Muscle of leg (tissue), 9 donors: ENCODE data around the gene USP12. TPM values are rescaled to one million over a fixed set of nuclear protein-coding genes. Genes with fewer than 3 reads are reported as not detected.

Experiments
- polyA plus RNA-seq, 8 donors: library from polyadenylated mRNA; unstranded; fragments of 120-200 nt; gene quantifications; one replicate each; pipeline versions ENCODE4 v1.2.1 to v1.2.3, GENCODE V29; 2013; ENCODE audit warnings: inconsistent platforms in 1 of 8, low replicate concordance in 1 of 8; ENCODE audit not compliant: insufficient read length in 8 of 8, insufficient read depth in 1 of 8
- total RNA-seq: library from RNA; stranded (reverse); fragments of 120-200 nt; gene quantifications from one replicate; pipeline ENCODE4 v1.2.4, GENCODE V29; 2013

USP12 gene
- total and polyA plus RNA-seq, 9 donors, result 17.6 to 24.4 (median 20.9) TPM

Other genes with a start within 250 kb of the USP12 start
- 4,206 TPM for gene RPL21, start 79.7 kb upstream of the USP12 start, total RNA-seq
- gene RPL21, start 79.7 kb upstream of the USP12 start, polyA plus RNA-seq, result 1,000 to 10,000 TPM; 1,140 to 1,512 (median 1,226) TPM
- 3.6 TPM for gene RASL11A, start 99.0 kb upstream of the USP12 start, total RNA-seq
- gene RASL11A, start 99.0 kb upstream of the USP12 start, polyA plus RNA-seq, result 1 to 10 TPM; 2.1 to 4.3 (median 2.8) TPM